Endothelial cell of umbilical vein (primary cell): ENCODE measurements around the gene MEAK7. TPM values are rescaled to one million over a fixed set of nuclear protein-coding genes. Genes with fewer than 3 reads are reported as not detected.

Experiments used
- BruUV-seq: library from RNA; stranded (reverse); fragments of 400-500 nt; replicated peaks from 2 replicates; lab custom pipeline; 2021; lab: Mats Ljungman, UMichigan
- CTCF ChIA-PET: fragments of 300-600, 350-600 bp; sonication (Branson Sonifier 250); formaldehyde crosslinking; loops from one replicate; lab custom pipeline; 2021; ENCODE audit warnings: antibody characterized with exemption, inconsistent platforms; lab: Charles Lee
- POLR2A ChIA-PET: fragments of 300-600, 350-600 bp; sonication (Branson Sonifier 250); formaldehyde crosslinking; loops from one replicate; lab custom pipeline; 2021; ENCODE audit warnings: antibody characterized with exemption, inconsistent platforms; lab: Charles Lee
- DNase-seq: peaks from one replicate; pipeline ENCODE4 v3.0.0-alpha.2; 2011; ENCODE audit warnings: low read depth, low spot score
- FAIRE-seq: peaks from 2 replicates; lab custom pipeline; 2011; peaks lifted over from hg19 to GRCh38; lab: Jason Lieb, UNC
- H2AFZ ChIP-seq: 2 replicates; pipeline ENCODE4 v1.6.0; 2012; ENCODE audit warnings: low read depth, low read length, control low read depth, inconsistent platforms
- H3K27ac ChIP-seq: 2 replicates; pipeline ENCODE4 v1.5.1; 2011; ENCODE audit warnings: low read depth, mild to moderate bottlenecking, control low read depth, low read length, moderate library complexity; ENCODE audit not compliant: insufficient read depth
- H3K27me3 ChIP-seq, 2 experiments: 2 replicates each; pipeline versions ENCODE4 v1.6.0 to v1.6.1; 2011; ENCODE audit warnings: low read length in 2 of 2, mixed read lengths in 1 of 2; ENCODE audit not compliant: control insufficient read depth in 2 of 2, insufficient read depth in 2 of 2
- H3K36me3 ChIP-seq, 2 experiments: 2 replicates in 1 of 2; 3 replicates in 1 of 2; pipeline ENCODE4 v1.5.1; 2011; ENCODE audit warnings: low read length in 2 of 2, mild to moderate bottlenecking in 1 of 2, moderate library complexity in 1 of 2; ENCODE audit not compliant: control insufficient read depth in 2 of 2, insufficient read depth in 2 of 2; ENCODE audit errors: extremely low read depth in 1 of 2
- H3K4me1 ChIP-seq: 3 replicates; pipeline ENCODE4 v1.5.1; 2011; ENCODE audit warnings: mild to moderate bottlenecking, low read length; ENCODE audit not compliant: control insufficient read depth, insufficient read depth; ENCODE audit errors: extremely low read depth
- H3K4me2 ChIP-seq: 2 replicates; pipeline ENCODE4 v1.6.1; 2011; ENCODE audit warnings: low read length, control low read depth, mixed read lengths; ENCODE audit not compliant: insufficient read depth
- H3K4me3 ChIP-seq, 3 experiments: fragments of 200-600 bp in 1 of 3; sonication (generic), shearing (Covaris generic) in 1 of 3; replicated peaks in 1 of 3; 2 replicates each; pipeline ENCODE4 v1.5.1; 2011 to 2016; ENCODE audit warnings: control low read depth in 3 of 3, low read length in 3 of 3, mild to moderate bottlenecking in 2 of 3, inconsistent platforms in 1 of 3, low read depth in 1 of 3, moderate library complexity in 1 of 3; ENCODE audit not compliant: insufficient read depth in 1 of 3
- H3K79me2 ChIP-seq: 2 replicates; pipeline ENCODE4 v1.6.0; 2012; ENCODE audit warnings: low read length, inconsistent platforms; ENCODE audit not compliant: control insufficient read depth, insufficient read depth
- H3K9ac ChIP-seq: replicated peaks from 2 replicates; pipeline ENCODE3; 2011; ENCODE audit warnings: low read length, control low read depth; ENCODE audit not compliant: insufficient read depth; ENCODE audit errors: extremely low read depth
- H3K9me1 ChIP-seq: replicated peaks from 3 replicates; pipeline ENCODE4 v1.6.0; 2011; ENCODE audit warnings: mild to moderate bottlenecking, low read length; ENCODE audit not compliant: control insufficient read depth, insufficient read depth; ENCODE audit errors: extremely low read depth
- H3K9me3 ChIP-seq: replicated peaks from 2 replicates; pipeline ENCODE4 v1.5.1; 2012; ENCODE audit warnings: low read length, inconsistent platforms; ENCODE audit not compliant: control insufficient read depth, insufficient read depth
- H4K20me1 ChIP-seq: replicated peaks from 2 replicates; pipeline ENCODE3; 2011; ENCODE audit warnings: mild to moderate bottlenecking, low read length; ENCODE audit not compliant: control insufficient read depth, insufficient read depth; ENCODE audit errors: extremely low read depth
- CTCF ChIP-seq, 2 donors: IDR thresholded peaks; 1 replicate in 1 of 2; 2 replicates in 1 of 2; pipeline ENCODE4 v1.5.1; 2011; ENCODE audit warnings: low read length in 2 of 2, mild to moderate bottlenecking in 2 of 2, moderate library complexity in 2 of 2, control low read depth in 1 of 2, inconsistent platforms in 1 of 2, low read depth in 1 of 2; ENCODE audit not compliant: insufficient read depth in 1 of 2; ENCODE audit errors: extremely low read depth in 1 of 2
- EZH2 ChIP-seq: IDR thresholded peaks from 2 replicates; pipeline ENCODE4 v1.6.1; 2012; ENCODE audit warnings: borderline replicate concordance, low read depth, mild to moderate bottlenecking, moderate library complexity, low read length, inconsistent platforms; ENCODE audit not compliant: severe bottlenecking
- FOS ChIP-seq: IDR thresholded peaks from 2 replicates; pipeline ENCODE4 v1.6.1; 2011; ENCODE audit warnings: mild to moderate bottlenecking, low read length, moderate library complexity, borderline replicate concordance; ENCODE audit not compliant: insufficient read depth
- GATA2 ChIP-seq: IDR thresholded peaks from 2 replicates; pipeline ENCODE4 v1.7.0; 2011; ENCODE audit warnings: low read depth, mild to moderate bottlenecking, moderate library complexity, mixed read lengths, low read length; ENCODE audit not compliant: insufficient read length, insufficient read depth
- JUN ChIP-seq: IDR thresholded peaks from 2 replicates; pipeline ENCODE4 v1.6.1; 2011; ENCODE audit warnings: borderline replicate concordance, low read depth; ENCODE audit not compliant: insufficient read length, insufficient read depth
- MAX ChIP-seq: IDR thresholded peaks from 2 replicates; pipeline ENCODE4 v1.6.1; 2011; ENCODE audit not compliant: insufficient read depth, insufficient read length
- MYC ChIP-seq: IDR thresholded peaks from one replicate; pipeline ENCODE4 v1.6.1; 2011; ENCODE audit warnings: mild to moderate bottlenecking, low read depth, low read length
- POLR2A ChIP-seq: IDR thresholded peaks from 2 replicates; pipeline ENCODE4 v1.6.1; 2012; ENCODE audit warnings: low read depth, mild to moderate bottlenecking, control low read depth, low read length
- POLR2AphosphoS5 ChIP-seq: IDR thresholded peaks from 2 replicates; pipeline ENCODE4 v1.6.1; 2012; ENCODE audit warnings: low read depth, mild to moderate bottlenecking, control low read depth, low read length, moderate library complexity; ENCODE audit not compliant: insufficient read depth
- dilution Hi-C: fragments of 300-500 bp; cut with MboI; formaldehyde crosslinking; loops from one replicate; pipeline ENCODE4 v1.15.0; 2019; ENCODE audit warnings: low sequenced_read_pairs; ENCODE audit not compliant: extremely low pct_ligation_motif_present
- intact Hi-C: fragments of 100-400 bp; cut with micrococcal nuclease; formaldehyde crosslinking; loops from one replicate; pipeline ENCODE4 v1.10.0; 2022
- polyA plus RNA-seq, 4 experiments: library from polyadenylated mRNA; depleted of rRNA in 3 of 4; stranded (reverse) in 3 of 4; unstranded in 1 of 4; fragments of >200 nt; gene quantifications; 2 replicates each; pipeline versions ENCODE4 v1.2.1 to v1.2.3, GENCODE V29; 2011 to 2012; ENCODE audit warnings: missing spikeins in 1 of 4
- total RNA-seq: library from RNA; stranded (reverse); gene quantifications from 2 replicates; pipeline ENCODE4 v1.2.3, GENCODE V29; 2021

The MEAK7 gene
- total and polyA plus RNA-seq, 2 donors (not counting 3 experiments of a cell fraction or from before 2014, with no cell fraction given) = 16.2 to 22.7 TPM

- intact Hi-C loops (loop anchor here (10.0 kb wide), 1 partner anchor 418 kb away; no protein-coding TSS in a partner anchor), dilution Hi-C loops (no loop called here)
- no peaks in the 10 kb centered on the region for H3K79me2 ChIP-seq
- no peak overlapping the region for H3K4me3 ChIP-seq
- H4K20me1 ChIP-seq = no peaks in the 10 kb centered on the region
- H3K27me3 ChIP-seq = no peaks in the 10 kb centered on the region
- H3K27ac ChIP-seq = no peak overlapping the region
- FAIRE-seq = no peak
- H3K9me3 ChIP-seq = no peaks in the 10 kb centered on the region
- H3K36me3 ChIP-seq = peaks cover 0 to 22% of the 10 kb centered on the region in 2 experiments
- CTCF ChIA-PET = interaction anchor here (0.8 to 3.7 kb wide), 5 partner anchors 202 to 527 kb away, joined by 3 to 48 read pairs (median 3); no protein-coding TSS in a partner anchor
- H3K4me2 ChIP-seq = no peak overlapping the region
- POLR2A ChIA-PET = no interaction called here
- TF ChIP-seq CTCF (IDR thresholded peaks at IDR 0.05; ENCODE audit: extremely low read depth in 1 of 2, insufficient read depth in 1 of 2, low read depth in 1 of 2, low read length in 2 of 2) (no peak), GATA2 (no peak), EZH2 (no peak), POLR2AphosphoS5 (no peak), POLR2A (no peak), MAX (no peak), FOS (no peak), MYC (no peak), JUN (no peak)
- H3K9me1 ChIP-seq = no peaks in the 10 kb centered on the region
- H3K4me1 ChIP-seq = no peaks in the 10 kb centered on the region
- no peak overlapping the region for H3K9ac ChIP-seq
- DNase-seq = no peak
- BruUV-seq = no TSS peak
- H2AFZ ChIP-seq = no peak overlapping the region
These were observed 21.2 kb downstream of the MEAK7 start for GRCh38 chr16:84482951-84483881.
